Activated T-cell treated with anti-CD3 and anti-CD28 coated beads, Interleukin-2, amount 50 U/mL, for 72 hours (primary cell): ENCODE measurements around the gene NTNG2. TPM values are rescaled to one million over a fixed set of nuclear protein-coding genes. Genes with fewer than 3 reads are reported as not detected.
A peak's percentile ranks its signal among the peaks of the same experiment; 100 is the strongest.

Experiments used
- ATAC-seq, 2 donors: fragments of 150-1000 bp; cut with Tn5 transposase; replicated peaks in 1 of 2; 2 replicates each; pipeline ENCODE4 v1.10.0; 2021; ENCODE audit warnings: moderate library complexity in 2 of 2, mild to moderate bottlenecking in 1 of 2
- DNase-seq, 2 donors: peaks; one replicate each; pipeline ENCODE4 v3.0.0; 2021 to 2022; ENCODE audit warnings: mixed read lengths in 1 of 2
- H3K27ac Mint-ChIP-seq: one replicate; pipeline ENCODE4 v1.8.0; 2022; ENCODE audit warnings: mild to moderate bottlenecking, moderate library complexity, mixed read lengths
- H3K27me3 Mint-ChIP-seq: one replicate; pipeline ENCODE4 v1.8.0; 2022; ENCODE audit warnings: low read depth, mixed read lengths
- H3K36me3 Mint-ChIP-seq, 2 donors: one replicate each; pipeline ENCODE4 v1.8.0; 2022; ENCODE audit warnings: mixed read lengths in 2 of 2, mild to moderate bottlenecking in 1 of 2; ENCODE audit not compliant: insufficient read depth in 2 of 2
- H3K4me1 Mint-ChIP-seq: one replicate; pipeline ENCODE4 v1.8.0; 2022; ENCODE audit warnings: low read depth, mixed read lengths
- H3K4me3 Mint-ChIP-seq, 2 donors: one replicate each; pipeline ENCODE4 v1.8.0; 2022; ENCODE audit warnings: mild to moderate bottlenecking in 2 of 2, mixed read lengths in 2 of 2, moderate library complexity in 2 of 2
- H3K9me3 Mint-ChIP-seq, 2 donors: one replicate each; pipeline ENCODE4 v1.8.0; 2022; ENCODE audit warnings: mixed read lengths in 2 of 2
- total RNA-seq, 2 donors: library from RNA; stranded (reverse); gene quantifications; one replicate each; pipeline ENCODE4 v1.2.3, GENCODE V29; 2022

Gene NTNG2
- total RNA-seq, 2 donors from 2014 or later = 3.2 to 5.4 TPM

DNA sequence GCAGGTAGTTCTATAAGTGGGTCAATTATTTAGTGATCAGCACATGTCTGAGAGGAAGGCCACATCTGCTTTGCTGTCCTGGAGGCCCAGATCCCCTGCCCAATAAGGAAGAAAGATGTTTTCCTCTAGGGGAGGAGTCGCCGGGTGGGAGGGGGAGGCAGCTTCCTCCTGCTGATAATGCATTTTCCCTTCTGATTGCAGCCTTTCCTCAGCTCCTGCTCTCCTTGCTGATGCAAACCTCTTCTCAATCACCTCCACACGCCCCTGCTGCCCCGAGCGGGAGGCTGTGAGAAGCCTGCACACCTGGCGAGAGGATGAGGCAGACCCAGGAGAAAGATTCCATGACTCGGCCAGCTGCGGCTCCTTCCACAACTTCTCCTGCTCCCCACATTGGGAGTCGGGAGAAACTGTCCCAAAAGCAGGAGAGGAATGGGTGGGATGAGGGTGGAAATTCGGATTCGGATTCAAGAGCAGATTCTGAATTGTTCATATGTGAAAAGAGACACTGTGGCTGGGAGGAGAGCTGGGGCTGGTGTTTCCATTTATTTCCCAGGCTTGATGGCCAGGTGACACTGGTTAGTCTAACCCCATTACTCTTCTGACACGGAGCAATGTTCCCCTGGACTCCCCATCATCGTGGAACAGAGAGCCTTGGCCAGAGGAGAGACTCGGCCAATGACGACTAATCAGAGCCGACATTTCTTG lies 6.8 kb upstream of the NTNG2 start:
- Mint-ChIP-seq H3K27ac (no peak overlapping the region), H3K9me3 (no peaks in the 10 kb centered on the region), H3K4me1 (no peaks in the 10 kb centered on the region), H3K27me3 (peaks cover 43% of the 10 kb centered on the region), H3K36me3 (no peaks in the 10 kb centered on the region), H3K4me3 (no peak overlapping the region)
- DNase-seq (no peak), ATAC-seq (no peak)

DNA sequence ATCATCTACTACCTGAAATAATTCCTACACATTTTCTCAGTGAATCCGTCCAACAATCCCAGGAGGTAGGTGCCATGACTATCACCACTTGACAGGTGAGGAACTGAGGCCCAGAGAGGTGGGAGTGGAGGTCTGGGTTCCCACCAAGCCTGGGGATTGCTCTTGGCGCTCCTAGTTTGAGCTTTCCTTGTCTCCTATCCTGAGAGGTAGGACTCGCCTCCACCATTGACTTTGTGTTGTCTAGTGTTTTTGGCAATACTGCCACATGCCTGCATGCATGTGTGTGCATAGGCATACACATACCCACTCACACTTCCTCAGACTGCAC lies 6.3 kb upstream of the NTNG2 start:
- no peaks in the 10 kb centered on the region for H3K36me3 Mint-ChIP-seq
- H3K4me3 Mint-ChIP-seq = no peak overlapping the region
- no peak overlapping the region for H3K27ac Mint-ChIP-seq
- H3K27me3 Mint-ChIP-seq = peaks cover 43% of the 10 kb centered on the region
- no peak for ATAC-seq
- no peak for DNase-seq
- no peaks in the 10 kb centered on the region for H3K9me3 Mint-ChIP-seq
- no peaks in the 10 kb centered on the region for H3K4me1 Mint-ChIP-seq

GRCh38 chr9:132156262-132156661 lies 5.6 kb upstream of the NTNG2 start:
- Mint-ChIP-seq H3K4me3 (no peak overlapping the region), H3K4me1 (no peaks in the 10 kb centered on the region), H3K36me3 (no peaks in the 10 kb centered on the region), H3K27ac (no peak overlapping the region), H3K27me3 (peaks cover 38% of the 10 kb centered on the region), H3K9me3 (no peaks in the 10 kb centered on the region)
- DNase-seq (no peak), ATAC-seq (no peak)

DNA sequence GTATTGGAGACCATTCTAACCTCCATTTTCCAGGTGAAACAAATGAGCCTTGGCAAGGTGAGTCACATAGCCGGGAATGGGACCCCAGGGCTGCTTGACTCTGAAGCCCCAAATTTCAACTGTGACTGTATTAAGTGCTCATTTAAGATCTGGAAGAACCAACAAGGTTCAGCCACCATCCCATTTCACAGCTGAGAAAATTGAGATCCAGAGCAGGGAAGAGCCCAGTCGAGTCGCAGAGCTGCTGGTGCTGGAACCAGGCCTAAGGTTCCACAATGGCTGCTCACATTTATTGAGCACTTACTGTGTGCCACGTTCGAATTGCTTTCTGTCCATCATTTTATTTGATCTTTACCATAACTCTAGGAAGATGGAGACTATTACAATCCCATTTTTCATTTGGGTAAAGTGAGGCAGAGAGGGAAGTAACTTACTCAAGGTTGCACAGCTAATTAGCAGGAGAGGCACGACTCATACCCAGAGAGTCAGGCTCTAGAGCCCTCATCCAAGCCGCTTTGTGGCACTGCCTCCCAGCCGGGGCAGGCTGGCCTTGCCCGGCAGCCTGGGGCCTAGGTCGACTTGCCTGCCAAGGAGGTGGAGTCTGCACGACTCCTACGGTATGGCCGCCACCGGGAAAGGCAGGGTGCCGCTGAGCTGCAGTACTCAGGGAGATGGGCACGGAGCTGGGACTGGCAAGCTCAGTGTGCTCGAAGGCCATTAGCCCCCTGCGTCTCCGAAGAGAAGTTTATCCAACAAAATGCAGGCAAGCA lies 4.3 kb upstream of the NTNG2 start:
- no peak overlapping the region for H3K4me3 Mint-ChIP-seq
- no peaks in the 10 kb centered on the region for H3K4me1 Mint-ChIP-seq
- H3K27me3 Mint-ChIP-seq = peaks cover 43% of the 10 kb centered on the region
- H3K9me3 Mint-ChIP-seq = no peaks in the 10 kb centered on the region
- DNase-seq (no peak), ATAC-seq (no peak)
- H3K27ac Mint-ChIP-seq = no peak overlapping the region
- H3K36me3 Mint-ChIP-seq = peaks cover 0 to 5% of the 10 kb centered on the region in 2 donors

GRCh38 chr9:132160802-132161742 lies 786 bp upstream of the NTNG2 start:
- H3K27me3 Mint-ChIP-seq = peaks cover 56% of the 10 kb centered on the region
- DNase-seq (peak; percentile 66 to 70), ATAC-seq (peak; percentile 83)
- peak overlapping the region; percentile 43 for H3K27ac Mint-ChIP-seq
- H3K9me3 Mint-ChIP-seq = no peaks in the 10 kb centered on the region
- H3K36me3 Mint-ChIP-seq = peaks cover 0 to 5% of the 10 kb centered on the region in 2 donors
- H3K4me1 Mint-ChIP-seq = peaks cover 5% of the 10 kb centered on the region
- peak overlapping the region; percentile 91 to 92 for H3K4me3 Mint-ChIP-seq

DNA sequence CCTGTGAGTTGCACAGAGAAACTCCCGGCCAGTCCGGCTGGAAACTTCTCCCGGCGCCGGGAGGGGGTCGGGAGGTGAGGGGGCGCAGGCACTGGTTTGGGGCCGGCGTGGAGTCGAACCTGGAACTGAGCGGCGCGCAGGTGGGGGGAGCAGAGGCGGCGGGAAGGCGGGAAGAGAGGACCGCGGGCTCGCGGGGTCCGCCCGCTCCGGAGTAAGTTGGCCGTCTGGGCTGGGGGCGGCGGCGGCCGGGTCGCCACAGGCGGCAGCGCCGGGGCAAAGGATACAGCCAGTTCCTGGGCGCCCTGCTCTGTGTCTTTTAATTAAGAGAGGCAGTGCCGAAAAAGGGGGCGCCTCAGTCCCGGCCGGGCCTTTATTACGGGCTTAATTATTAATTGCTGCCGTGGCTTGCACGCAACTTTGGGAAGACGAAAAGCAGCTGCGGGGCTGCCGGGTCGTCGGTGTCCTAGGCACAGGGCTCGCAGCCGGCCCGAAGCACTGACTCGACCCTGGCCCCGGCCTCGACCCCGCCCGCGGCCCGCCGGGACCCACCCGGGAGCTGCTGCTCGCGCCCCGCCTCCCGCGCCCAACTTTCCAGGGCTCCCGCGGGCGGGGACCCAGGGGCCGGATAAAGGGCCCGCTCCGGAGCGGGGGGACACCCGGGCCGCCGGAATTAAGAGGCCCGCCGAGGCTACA lies 1.1 kb downstream of the NTNG2 start:
- Mint-ChIP-seq H3K27me3 (peaks cover 66% of the 10 kb centered on the region), H3K27ac (no peak overlapping the region), H3K9me3 (no peaks in the 10 kb centered on the region), H3K36me3 (peaks cover 0 to 5% of the 10 kb centered on the region in 2 donors), H3K4me1 (peaks cover 5% of the 10 kb centered on the region), H3K4me3 (peak overlapping the region; percentile 84 to 96)
- peak; percentile 16 to 33 for DNase-seq
- ATAC-seq = no peak

DNA sequence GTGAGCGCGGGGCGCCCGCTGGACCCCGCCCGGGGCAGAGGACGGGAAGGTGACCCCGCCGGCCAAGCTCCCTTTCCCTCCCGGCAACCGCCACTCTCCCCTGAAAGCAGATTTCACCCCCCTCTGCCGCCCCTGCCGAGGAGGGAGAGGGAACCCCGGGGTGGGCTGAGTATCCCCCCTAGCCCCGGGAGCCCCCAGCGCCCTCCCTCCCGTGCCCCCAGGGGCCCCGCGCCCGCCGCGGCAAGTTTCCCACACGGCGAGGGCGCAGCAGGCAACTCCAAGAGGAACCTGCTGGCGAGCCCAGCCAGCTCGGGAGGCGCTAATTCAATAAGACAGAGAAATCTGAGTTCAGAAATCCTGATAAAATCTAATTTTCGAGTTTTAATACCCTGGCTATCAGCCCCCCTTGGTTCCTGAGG lies 1.6 kb downstream of the NTNG2 start:
- Mint-ChIP-seq H3K9me3 (no peaks in the 10 kb centered on the region), H3K36me3 (peaks cover 0 to 5% of the 10 kb centered on the region in 2 donors), H3K27me3 (peaks cover 67% of the 10 kb centered on the region), H3K4me3 (peak overlapping the region; percentile 55 to 70), H3K4me1 (peaks cover 5% of the 10 kb centered on the region), H3K27ac (no peak overlapping the region)
- DNase-seq (no peak), ATAC-seq (no peak)

DNA sequence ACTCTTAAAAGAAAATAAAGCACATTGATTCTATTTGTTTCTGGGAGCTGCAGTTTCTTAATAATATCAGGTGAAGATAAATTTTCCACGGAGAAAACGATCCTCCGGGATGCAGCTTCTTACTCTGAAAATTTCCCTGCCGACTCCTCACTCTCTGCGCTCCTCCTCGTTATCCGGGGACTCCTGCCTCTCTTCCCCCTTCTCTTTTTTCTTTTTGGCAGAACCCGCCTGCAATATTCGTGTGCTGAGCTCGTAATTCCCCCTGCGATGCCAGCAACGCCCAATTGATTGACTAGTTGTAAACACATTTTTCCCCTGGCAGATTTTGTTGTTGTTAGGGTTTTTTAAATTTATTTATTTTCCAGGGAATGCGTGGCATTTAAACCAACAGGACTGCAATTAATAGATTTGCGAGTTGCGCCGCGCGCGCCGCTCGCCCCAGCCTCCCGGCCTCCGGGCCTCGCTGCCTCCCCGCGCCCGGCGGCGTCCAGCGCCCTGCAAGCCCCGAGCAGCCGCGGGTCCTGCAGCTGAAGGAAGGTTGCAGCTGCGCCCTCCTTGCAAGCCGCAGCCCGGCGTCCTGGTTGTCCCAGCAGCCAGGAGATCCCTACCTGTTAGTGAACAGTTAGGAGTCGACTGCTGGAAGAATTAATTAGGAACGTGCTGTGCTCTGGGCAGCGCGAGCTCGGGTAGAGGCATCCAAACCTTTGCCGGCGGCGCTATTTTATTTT lies 2.2 kb downstream of the NTNG2 start:
- Mint-ChIP-seq H3K27me3 (peaks cover 64% of the 10 kb centered on the region), H3K9me3 (no peaks in the 10 kb centered on the region), H3K27ac (no peak overlapping the region), H3K4me1 (peaks cover 5% of the 10 kb centered on the region), H3K4me3 (peak overlapping the region; percentile 55 to 70), H3K36me3 (peaks cover 0 to 5% of the 10 kb centered on the region in 2 donors)
- DNase-seq (no peak), ATAC-seq (no peak)

GRCh38 chr9:132164604-132165362 lies 2.9 kb downstream of the NTNG2 start:
- H3K27ac Mint-ChIP-seq = no peak overlapping the region
- H3K27me3 Mint-ChIP-seq = peaks cover 63% of the 10 kb centered on the region
- ATAC-seq (no peak), DNase-seq (no peak)
- peaks cover 0 to 5% of the 10 kb centered on the region in 2 donors for H3K36me3 Mint-ChIP-seq
- H3K4me1 Mint-ChIP-seq = peaks cover 5% of the 10 kb centered on the region
- H3K9me3 Mint-ChIP-seq = no peaks in the 10 kb centered on the region
- H3K4me3 Mint-ChIP-seq = no peak overlapping the region

DNA sequence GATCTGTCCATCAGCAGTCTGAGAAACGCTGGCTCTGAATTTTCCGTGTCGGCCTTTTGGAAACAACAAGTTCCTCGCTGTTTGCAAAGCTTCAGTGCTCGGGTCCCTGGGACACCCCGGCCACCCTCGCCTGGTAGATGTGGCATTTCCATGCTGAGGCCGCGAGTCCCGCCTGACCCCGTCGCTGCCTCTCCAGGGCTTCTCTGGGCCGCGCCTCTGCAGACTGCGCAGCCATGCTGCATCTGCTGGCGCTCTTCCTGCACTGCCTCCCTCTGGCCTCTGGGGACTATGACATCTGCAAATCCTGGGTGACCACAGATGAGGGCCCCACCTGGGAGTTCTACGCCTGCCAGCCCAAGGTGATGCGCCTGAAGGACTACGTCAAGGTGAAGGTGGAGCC lies 4.7 kb downstream of the NTNG2 start:
- Mint-ChIP-seq H3K9me3 (no peaks in the 10 kb centered on the region), H3K27ac (no peak overlapping the region), H3K36me3 (peaks cover 0 to 3% of the 10 kb centered on the region in 2 donors), H3K27me3 (peaks cover 63% of the 10 kb centered on the region), H3K4me1 (peaks cover 5% of the 10 kb centered on the region), H3K4me3 (no peak overlapping the region)
- ATAC-seq = peak; percentile 39 to 42
- DNase-seq = peak; percentile 29

- H3K4me1 Mint-ChIP-seq = peaks cover 5% of the 10 kb centered on the region
- ATAC-seq = no peak
- peaks cover 64% of the 10 kb centered on the region for H3K27me3 Mint-ChIP-seq
- H3K27ac Mint-ChIP-seq = no peak overlapping the region
- no peak overlapping the region for H3K4me3 Mint-ChIP-seq
- H3K9me3 Mint-ChIP-seq = no peaks in the 10 kb centered on the region
- H3K36me3 Mint-ChIP-seq = peaks cover 0 to 3% of the 10 kb centered on the region in 2 donors
- DNase-seq = no peak
These were observed 5.3 kb downstream of the NTNG2 start for GRCh38 chr9:132167192-132167591.
